Measurements from ENCODE around the gene AHCYL2. TPM values are rescaled to one million over a fixed set of nuclear protein-coding genes. Genes with fewer than 3 reads are reported as not detected.
"Not testable (repeated sequence)": the region's sequence is repeated elsewhere in the genome, so short reads cannot be mapped to it uniquely, and the experiment has no call there.

AHCYL2 gene
- total RNA-seq, 1 donor from 2014 or later = 26.0 TPM

- Mint-ChIP-seq H3K27me3 (peaks cover 25% of the 10 kb centered on the region), H3K9me3 (ENCODE audit: low read depth) (no peaks in the 10 kb centered on the region), H3K27ac (no peak overlapping the region), H3K4me1 (ENCODE audit: low read depth) (peaks cover 8% of the 10 kb centered on the region), H3K4me3 (ENCODE audit: low read depth) (no peak overlapping the region), H3K36me3 (ENCODE audit: insufficient read depth) (no peaks in the 10 kb centered on the region)
- no peak for DNase-seq (ENCODE audit: low spot score, unreplicated experiment)
- TF ChIP-seq CTCF (IDR thresholded peaks at IDR 0.05; ENCODE audit: unreplicated experiment) = no peak
These were observed 212.4 kb downstream of the AHCYL2 start for GRCh38 chr7:129437190-129437589.

- no peak overlapping the region for H3K4me3 Mint-ChIP-seq (ENCODE audit: low read depth)
- TF ChIP-seq CTCF (IDR thresholded peaks at IDR 0.05; ENCODE audit: unreplicated experiment) = no peak
- peaks cover 7% of the 10 kb centered on the region for H3K4me1 Mint-ChIP-seq (ENCODE audit: low read depth)
- no peaks in the 10 kb centered on the region for H3K36me3 Mint-ChIP-seq (ENCODE audit: insufficient read depth)
- no peaks in the 10 kb centered on the region for H3K9me3 Mint-ChIP-seq (ENCODE audit: low read depth)
- no peak for DNase-seq (ENCODE audit: low spot score, unreplicated experiment)
- peaks cover 16% of the 10 kb centered on the region for H3K27me3 Mint-ChIP-seq
- H3K27ac Mint-ChIP-seq = no peak overlapping the region
These were observed 213.5 kb downstream of the AHCYL2 start for GRCh38 chr7:129438281-129438838.

GRCh38 chr7:129438839-129439651, 214.2 kb downstream of the AHCYL2 start:
- Mint-ChIP-seq H3K27me3 (peaks cover 15% of the 10 kb centered on the region), H3K4me1 (ENCODE audit: low read depth) (peaks cover 3% of the 10 kb centered on the region), H3K36me3 (ENCODE audit: insufficient read depth) (no peaks in the 10 kb centered on the region), H3K9me3 (ENCODE audit: low read depth) (no peaks in the 10 kb centered on the region), H3K27ac (no peak overlapping the region), H3K4me3 (ENCODE audit: low read depth) (no peak overlapping the region)
- no peak for DNase-seq (ENCODE audit: low spot score, unreplicated experiment)
- no peak for TF ChIP-seq CTCF (IDR thresholded peaks at IDR 0.05; ENCODE audit: unreplicated experiment)

GRCh38 chr7:129439963-129440625, 215.3 kb downstream of the AHCYL2 start:
- no peak for DNase-seq (ENCODE audit: low spot score, unreplicated experiment)
- Mint-ChIP-seq H3K27ac (no peak overlapping the region), H3K4me1 (ENCODE audit: low read depth) (peaks cover 1% of the 10 kb centered on the region), H3K27me3 (peaks cover 14% of the 10 kb centered on the region), H3K36me3 (ENCODE audit: insufficient read depth) (peaks cover 5% of the 10 kb centered on the region), H3K4me3 (ENCODE audit: low read depth) (no peak overlapping the region), H3K9me3 (ENCODE audit: low read depth) (no peaks in the 10 kb centered on the region)
- no peak for TF ChIP-seq CTCF (IDR thresholded peaks at IDR 0.05; ENCODE audit: unreplicated experiment)

- Mint-ChIP-seq H3K27me3 (no peaks in the 10 kb centered on the region), H3K4me1 (ENCODE audit: low read depth) (no peaks in the 10 kb centered on the region), H3K4me3 (ENCODE audit: low read depth) (no peak overlapping the region), H3K27ac (no peak overlapping the region), H3K9me3 (ENCODE audit: low read depth) (peaks cover 2% of the 10 kb centered on the region), H3K36me3 (ENCODE audit: insufficient read depth) (peaks cover 19% of the 10 kb centered on the region)
- TF ChIP-seq CTCF (IDR thresholded peaks at IDR 0.05; ENCODE audit: unreplicated experiment) = no peak
- no peak for DNase-seq (ENCODE audit: low spot score, unreplicated experiment)
These were observed 218.8 kb downstream of the AHCYL2 start for GRCh38 chr7:129443612-129444011.

GRCh38 chr7:129444776-129445175, 219.9 kb downstream of the AHCYL2 start:
- not testable (repeated sequence) for H3K27ac Mint-ChIP-seq; H3K4me3 Mint-ChIP-seq (ENCODE audit: low read depth); H3K4me1 Mint-ChIP-seq (ENCODE audit: low read depth); H3K27me3 Mint-ChIP-seq; H3K9me3 Mint-ChIP-seq (ENCODE audit: low read depth); DNase-seq (ENCODE audit: low spot score, unreplicated experiment)
- H3K36me3 Mint-ChIP-seq (ENCODE audit: insufficient read depth) = peaks cover 28% of the 10 kb centered on the region

- H3K9me3 Mint-ChIP-seq (ENCODE audit: low read depth); H3K4me3 Mint-ChIP-seq (ENCODE audit: low read depth); DNase-seq (ENCODE audit: low spot score, unreplicated experiment); H3K4me1 Mint-ChIP-seq (ENCODE audit: low read depth); H3K27ac Mint-ChIP-seq; H3K27me3 Mint-ChIP-seq: not testable (repeated sequence)
- peaks cover 31% of the 10 kb centered on the region for H3K36me3 Mint-ChIP-seq (ENCODE audit: insufficient read depth)
These were observed 222.1 kb downstream of the AHCYL2 start for GRCh38 chr7:129446925-129447324.

GRCh38 chr7:129447445-129447844, 222.6 kb downstream of the AHCYL2 start:
- not testable (repeated sequence) for H3K27ac Mint-ChIP-seq; H3K4me3 Mint-ChIP-seq (ENCODE audit: low read depth); DNase-seq (ENCODE audit: low spot score, unreplicated experiment); H3K27me3 Mint-ChIP-seq; H3K9me3 Mint-ChIP-seq (ENCODE audit: low read depth); H3K4me1 Mint-ChIP-seq (ENCODE audit: low read depth)
- H3K36me3 Mint-ChIP-seq (ENCODE audit: insufficient read depth) = peaks cover 31% of the 10 kb centered on the region
